ENCODE results near the gene PILRB.

The PILRB gene

GRCh38 chr7:100407285-100408180, 49.6 kb downstream of the PILRB start:
- DNase-seq = peak; percentile 63 to 77

DNA sequence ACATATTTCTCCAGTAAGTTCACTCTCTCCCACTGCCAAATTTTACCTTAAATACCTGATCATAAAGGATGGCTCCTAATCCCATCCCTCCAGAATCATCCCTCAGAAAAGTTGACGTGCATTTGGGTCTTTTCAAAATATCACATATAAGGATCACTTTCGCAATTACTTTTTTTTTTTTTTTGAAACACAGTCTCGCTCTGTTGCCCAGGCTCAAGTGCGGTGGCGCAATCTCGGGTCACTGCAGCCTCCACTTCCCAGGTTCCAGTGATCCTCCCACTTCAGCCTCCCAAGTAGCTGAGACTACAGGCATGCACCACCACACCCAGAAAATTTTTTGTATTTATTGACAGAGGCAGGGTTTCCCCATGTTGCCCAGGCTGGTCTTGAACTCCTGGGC, 53.2 kb downstream of the PILRB start:
- DNase-seq = no peak

DNA sequence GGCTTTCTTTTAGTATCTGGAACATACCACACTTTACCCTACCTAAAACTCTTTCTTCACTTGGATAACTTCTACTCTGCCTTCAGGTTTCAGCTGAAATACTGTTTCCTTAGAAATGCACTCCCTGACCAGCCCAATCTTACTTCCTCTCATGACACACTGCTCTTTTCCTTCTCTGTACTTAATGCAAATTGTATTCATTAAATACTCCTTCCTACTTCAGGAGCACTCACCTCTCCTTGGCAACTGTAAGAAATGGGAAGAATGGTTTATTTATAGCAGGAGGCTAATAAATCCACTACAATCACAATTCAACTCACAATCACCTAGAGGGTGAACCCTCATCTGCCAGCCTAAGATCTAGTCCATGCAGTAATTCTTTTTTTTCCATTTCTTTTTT, 55.4 kb downstream of the PILRB start:
- DNase-seq = peak; percentile 27 to 30

- DNase-seq = no peak
Measured at GRCh38 chr7:100413889-100414288, 56.0 kb downstream of the PILRB start.

- DNase-seq = no peak
Measured at GRCh38 chr7:100415448-100415847, 57.5 kb downstream of the PILRB start.

All from AML-193 (cell line).